Inflammatory macrophage treated with lipopolysaccharide for 1 hour (primary cell): ENCODE results near the gene NEUROD2.

Source experiments
- DNase-seq, 2 donors: peaks; one replicate each; pipeline ENCODE4 v3.0.0-alpha.2; 2020 to 2022

NEUROD2 gene

DNA sequence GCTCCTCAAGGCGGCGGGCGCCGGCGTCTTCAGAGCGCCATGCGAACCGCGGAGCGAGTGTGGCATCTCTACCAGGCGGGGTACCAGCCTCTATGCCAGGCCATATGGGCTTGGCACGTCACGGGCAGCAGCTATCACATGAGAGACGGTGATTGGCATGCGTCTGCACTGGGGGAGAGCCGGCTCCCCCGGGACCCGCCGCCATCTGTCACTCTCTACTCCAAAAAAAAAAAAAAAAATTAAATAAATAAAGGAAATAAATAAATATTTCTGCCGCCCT, at the start of gene NEUROD2:
Gene NEUROD2 (minus strand): TSS at position 70 of the 280 bp plus-strand sequence. CDS start 1,321 bp downstream, outside the sequence.
- no peak for DNase-seq

- DNase-seq = no peak
Observed at GRCh38 chr17:39655105-39655504, 47.4 kb upstream of the NEUROD2 start.

DNA sequence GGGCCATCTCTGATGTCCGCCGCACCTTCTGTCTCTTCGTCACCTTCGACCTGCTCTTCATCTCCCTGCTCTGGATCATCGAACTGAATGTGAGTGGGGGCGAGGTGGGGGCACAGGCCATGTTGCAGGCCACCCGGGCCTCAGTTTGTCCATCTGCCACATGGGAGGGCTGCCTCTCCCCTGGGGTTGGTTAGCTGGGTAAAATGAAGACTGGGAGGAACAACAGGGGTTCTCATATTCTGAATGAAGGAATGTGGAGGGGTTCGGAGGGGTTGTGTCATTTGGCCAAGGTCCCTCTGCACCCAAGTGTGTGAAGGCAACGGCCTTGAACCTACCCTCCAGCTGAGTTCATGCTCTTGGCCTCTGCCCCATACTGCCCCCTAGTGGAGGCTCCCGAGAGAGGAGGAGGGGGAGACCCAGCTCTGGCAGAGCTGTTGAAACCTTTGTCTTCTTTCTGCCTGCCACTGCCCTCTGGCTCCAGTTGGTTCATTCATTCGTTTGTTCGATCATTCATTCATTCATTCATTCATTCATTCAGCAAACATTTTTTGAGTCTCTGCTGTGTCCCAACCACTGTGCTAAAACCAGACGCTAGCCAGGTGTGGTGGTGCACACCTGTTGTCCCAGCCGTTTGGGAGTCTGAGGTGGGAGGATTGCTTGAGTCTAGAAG, 46.1 kb upstream of the NEUROD2 start:
- DNase-seq = peak; percentile 44 to 90

DNA sequence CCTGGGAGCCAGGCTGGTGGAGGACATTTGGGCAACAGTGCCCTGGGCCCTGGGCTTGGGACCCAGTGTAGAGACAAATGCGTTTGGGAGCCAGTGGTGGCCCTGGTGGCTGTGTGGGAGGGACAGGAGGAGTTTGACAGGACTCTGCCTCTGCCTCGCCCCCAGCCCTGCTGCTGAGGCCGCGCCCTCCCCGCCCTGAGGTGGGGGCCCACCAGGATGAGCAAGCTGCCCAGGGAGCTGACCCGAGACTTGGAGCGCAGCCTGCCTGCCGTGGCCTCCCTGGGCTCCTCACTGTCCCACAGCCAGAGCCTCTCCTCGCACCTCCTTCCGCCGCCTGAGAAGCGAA, 45.6 kb upstream of the NEUROD2 start:
- no peak for DNase-seq

- no peak for DNase-seq
Observed at GRCh38 chr17:39652587-39653315, 45.0 kb upstream of the NEUROD2 start.

- no peak for DNase-seq
Observed at GRCh38 chr17:39651923-39652586, 44.3 kb upstream of the NEUROD2 start.

- DNase-seq = peak in 1 of 2 donors; percentile 5
Observed at GRCh38 chr17:39650121-39650579, 42.4 kb upstream of the NEUROD2 start.

DNA sequence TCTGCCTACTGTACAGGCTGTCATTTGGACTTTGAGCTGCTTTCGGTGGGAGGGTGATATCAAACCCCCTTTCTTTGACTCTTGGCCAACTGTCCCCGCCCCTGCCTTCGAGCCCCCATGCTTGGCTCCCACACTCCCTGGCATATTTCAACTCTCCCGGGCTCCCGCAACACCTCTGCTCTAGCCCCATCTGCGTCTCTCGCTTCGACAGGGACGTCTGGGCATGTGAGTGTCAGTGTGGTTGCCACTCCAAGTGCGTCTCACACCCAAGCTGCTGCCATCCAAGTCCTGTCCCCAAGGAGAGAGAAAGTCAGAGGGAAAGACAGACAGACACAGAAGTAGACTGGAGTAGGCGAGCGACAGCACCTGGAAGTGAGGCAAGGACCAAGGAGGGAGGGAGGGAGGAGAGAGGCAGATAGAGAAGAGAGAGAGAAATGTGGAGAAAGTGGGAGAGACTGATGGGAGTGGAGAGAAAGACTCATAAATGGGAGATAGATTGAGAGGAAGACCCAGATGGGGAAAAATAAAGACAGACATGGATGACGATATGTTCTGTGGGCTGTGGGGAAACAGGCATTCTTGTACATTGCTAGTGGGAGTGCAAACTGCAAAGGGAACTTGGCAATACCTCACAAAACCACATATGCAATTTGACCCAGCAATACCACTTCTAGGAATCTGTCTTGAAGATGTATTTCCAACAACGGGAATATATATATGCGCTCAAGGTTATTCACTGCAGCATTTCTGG, 41.1 kb upstream of the NEUROD2 start:
- DNase-seq = peak; percentile 65 to 67

- DNase-seq = no peak
Observed at GRCh38 chr17:39647256-39647655, 39.5 kb upstream of the NEUROD2 start.

DNA sequence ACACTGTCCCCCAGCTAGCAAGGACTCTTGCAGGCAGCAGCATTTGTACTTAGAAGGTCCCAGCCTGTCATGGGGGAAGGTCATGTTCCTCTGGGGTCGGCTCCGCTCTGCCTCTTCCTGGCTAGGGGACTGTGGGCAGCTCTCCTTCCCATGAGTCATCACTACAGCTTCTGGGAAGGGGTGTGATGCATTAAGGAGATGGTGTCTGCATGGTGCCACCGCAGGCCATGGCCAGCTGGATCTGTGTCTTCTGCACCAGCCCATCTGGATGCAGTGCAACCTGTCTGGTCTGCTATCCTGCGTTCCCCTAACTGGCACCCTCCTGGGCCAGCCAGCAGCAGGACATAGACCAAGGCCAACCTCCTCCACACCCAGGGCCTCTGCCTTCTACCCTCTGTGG, 35.6 kb upstream of the NEUROD2 start:
- no peak for DNase-seq

GRCh38 chr17:39642291-39643074, 34.8 kb upstream of the NEUROD2 start:
- DNase-seq = no peak

- peak; percentile 51 to 57 for DNase-seq
Observed at GRCh38 chr17:39641883-39642282, 34.2 kb upstream of the NEUROD2 start.

DNA sequence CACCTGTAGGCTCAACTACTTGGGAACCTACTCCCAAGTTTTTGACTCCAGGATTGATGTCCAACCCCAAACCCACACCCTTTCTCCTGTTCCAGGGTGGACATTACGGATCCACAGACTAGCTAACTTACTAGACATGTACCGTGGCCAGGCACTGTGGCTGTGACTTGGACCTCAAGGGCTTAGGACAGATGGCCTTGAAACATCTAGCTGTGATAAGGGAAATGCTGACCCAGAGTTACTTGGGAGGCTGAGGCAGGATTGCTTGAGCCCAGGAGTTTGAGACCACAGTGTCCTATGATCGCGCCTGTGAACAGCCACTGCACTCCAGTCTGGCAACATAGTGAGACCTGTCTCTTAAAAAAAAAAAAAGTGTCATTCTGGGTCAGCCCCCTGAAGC, 33.4 kb upstream of the NEUROD2 start:
- DNase-seq = no peak

- peak; percentile 57 to 62 for DNase-seq
Observed at GRCh38 chr17:39640591-39641031, 32.9 kb upstream of the NEUROD2 start.

DNA sequence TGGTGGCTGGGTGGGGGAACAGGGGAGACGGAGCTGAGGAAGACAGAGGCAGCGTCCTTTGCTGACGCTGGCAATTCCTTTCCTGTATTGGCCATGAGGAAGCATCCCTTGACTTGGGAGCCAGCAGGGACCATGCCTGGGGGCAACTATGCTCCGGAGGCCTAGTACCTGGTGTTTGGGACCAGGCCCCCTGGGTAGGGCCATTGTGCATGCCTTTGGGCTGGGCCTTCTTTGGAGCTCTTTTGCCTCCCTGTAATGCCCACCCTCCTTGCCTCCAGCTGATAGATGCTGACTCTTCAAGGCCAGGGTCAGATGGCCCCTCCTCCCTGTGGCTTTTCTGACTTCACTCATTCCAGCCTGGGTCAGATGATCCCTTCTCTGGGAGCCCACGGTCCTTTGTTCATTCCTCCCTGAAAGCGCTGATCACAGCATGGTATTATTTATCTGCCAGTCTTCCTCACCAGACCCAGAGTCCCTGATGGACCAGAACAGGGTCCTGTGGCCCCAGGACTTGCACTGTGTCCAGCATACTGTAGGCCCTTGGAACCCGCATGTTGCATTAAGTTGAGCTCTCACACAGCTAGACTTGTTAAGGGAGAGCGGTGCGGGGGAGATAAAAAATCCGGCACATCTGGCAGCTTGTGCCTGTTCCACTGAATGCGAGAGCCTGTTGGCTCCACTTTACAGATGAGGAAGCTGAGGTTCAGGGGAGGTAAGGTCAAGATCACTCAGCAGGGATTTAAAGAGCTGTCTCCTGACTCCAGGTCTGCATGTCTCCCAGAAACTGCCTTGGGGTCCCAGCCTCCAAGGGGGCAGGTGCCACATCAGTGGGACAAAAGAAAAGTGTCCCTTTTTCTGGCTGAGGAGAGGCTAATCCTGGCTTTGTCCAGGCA, 32.1 kb upstream of the NEUROD2 start:
- no peak for DNase-seq

GRCh38 chr17:39639043-39639442, 31.3 kb upstream of the NEUROD2 start:
- DNase-seq = no peak

DNA sequence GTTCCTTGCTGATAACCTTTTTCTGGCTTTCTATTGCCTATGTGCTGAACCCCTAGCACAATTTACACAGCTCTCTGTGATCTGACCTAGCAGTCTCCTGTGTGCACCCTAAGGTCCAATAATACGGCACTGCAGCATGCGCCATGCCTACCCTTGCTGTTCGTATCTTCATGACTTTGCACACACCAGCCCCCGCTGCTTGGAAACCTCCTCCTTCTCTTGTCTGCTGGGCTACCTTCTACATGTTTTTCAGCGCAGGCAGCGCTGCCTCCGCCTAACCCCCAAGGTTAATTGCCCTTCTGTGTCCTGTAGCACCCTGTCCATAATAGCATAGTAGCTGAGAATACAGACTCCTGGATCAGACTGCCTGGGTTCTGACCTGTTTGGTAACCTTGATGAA, 30.6 kb upstream of the NEUROD2 start:
- no peak for DNase-seq

DNA sequence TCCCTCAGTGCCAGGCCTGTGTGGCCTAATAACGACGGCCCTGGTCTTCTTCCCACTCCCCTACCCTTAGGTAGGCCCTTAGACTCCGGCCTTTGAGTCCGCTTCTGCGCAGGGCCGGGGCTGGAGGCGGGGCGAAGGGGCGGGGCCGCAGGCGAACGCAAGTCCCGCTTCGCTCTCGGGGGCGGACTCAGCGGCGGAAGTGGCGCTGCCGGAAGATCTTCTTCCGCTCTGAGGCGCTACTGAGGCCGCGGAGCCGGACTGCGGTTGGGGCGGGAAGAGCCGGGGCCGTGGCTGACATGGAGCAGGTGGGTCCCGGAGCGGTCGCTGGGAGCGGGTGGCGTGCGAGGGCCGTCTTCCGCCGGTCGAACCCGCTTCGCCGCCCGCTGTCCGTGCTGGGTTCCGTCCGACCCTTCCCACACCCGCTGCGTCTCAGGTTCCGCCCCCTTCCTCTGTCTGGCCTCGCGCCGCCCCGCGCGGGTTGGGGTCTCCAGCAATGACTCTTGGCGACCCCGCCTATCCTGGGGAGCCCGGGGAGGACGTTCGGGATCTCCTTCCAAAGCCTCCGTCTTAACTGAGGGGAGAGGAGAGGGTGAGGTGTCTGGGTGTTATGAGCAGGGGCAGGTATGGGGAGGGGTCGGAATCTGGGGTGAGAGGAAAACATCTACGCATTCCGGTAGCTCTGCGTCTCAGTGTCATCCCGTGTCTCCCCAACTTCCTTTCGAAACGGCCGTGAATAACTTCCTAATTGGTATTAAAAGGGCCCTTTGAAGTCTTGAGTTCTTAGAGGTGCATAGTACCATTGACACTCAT, 29.4 kb upstream of the NEUROD2 start, which contains the start of gene STARD3:
Gene STARD3 (plus strand): TSS at position 218 of the 810 bp plus-strand sequence. CDS start 16,388 bp downstream, outside the sequence.
- DNase-seq = peak; percentile 84

- no peak for DNase-seq
Observed at GRCh38 chr17:39636587-39636926, 28.8 kb upstream of the NEUROD2 start.

DNA sequence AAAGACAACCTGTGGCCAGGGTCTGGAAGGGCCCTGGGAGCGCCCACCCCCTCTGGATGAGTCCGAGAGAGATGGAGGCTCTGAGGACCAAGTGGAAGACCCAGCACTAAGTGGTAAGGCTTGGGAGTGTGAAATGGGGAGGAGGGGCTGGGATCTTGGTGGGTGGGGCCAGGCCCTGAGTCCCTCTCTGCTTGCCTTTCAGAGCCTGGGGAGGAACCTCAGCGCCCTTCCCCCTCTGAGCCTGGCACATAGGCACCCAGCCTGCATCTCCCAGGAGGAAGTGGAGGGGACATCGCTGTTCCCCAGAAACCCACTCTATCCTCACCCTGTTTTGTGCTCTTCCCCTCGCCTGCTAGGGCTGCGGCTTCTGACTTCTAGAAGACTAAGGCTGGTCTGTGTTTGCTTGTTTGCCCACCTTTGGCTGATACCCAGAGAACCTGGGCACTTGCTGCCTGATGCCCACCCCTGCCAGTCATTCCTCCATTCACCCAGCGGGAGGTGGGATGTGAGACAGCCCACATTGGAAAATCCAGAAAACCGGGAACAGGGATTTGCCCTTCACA, 28.0 kb upstream of the NEUROD2 start:
- no peak for DNase-seq
